SH-SY5Y (cell line): ENCODE data around the gene PDXP.

Experiments
- GATA2 ChIP-seq: IDR thresholded peaks from 2 replicates; pipeline ENCODE4 v1.6.1; 2011; ENCODE audit warnings: mild to moderate bottlenecking, low read depth, low read length
- GATA3 ChIP-seq: IDR thresholded peaks from 2 replicates; pipeline ENCODE4 v1.6.1; 2011; ENCODE audit warnings: low read depth, mild to moderate bottlenecking, low read length, moderate library complexity

The PDXP gene

DNA sequence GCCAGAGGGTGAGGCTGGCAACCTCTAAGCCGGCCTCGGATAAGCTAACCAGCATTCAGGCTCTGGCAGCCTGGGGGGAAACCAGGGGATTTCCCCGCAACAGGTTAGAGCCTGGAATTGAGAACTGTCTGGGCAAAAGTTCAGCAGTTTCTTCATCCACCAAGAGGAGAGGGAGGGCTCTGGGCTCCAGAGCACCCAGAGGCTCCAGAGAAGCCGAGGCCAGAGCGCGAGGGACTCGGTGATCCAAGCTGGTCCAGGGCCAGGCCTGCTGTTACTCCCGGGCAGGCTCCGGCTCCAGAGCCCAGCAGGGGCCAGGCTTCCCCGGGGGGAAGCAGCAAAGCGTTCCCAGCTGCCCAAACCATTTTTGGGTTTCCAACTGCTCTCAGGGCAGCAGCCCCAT, 32.4 kb upstream of the PDXP start:
- no peak for TF ChIP-seq GATA2
- TF ChIP-seq GATA3 = no peak

DNA sequence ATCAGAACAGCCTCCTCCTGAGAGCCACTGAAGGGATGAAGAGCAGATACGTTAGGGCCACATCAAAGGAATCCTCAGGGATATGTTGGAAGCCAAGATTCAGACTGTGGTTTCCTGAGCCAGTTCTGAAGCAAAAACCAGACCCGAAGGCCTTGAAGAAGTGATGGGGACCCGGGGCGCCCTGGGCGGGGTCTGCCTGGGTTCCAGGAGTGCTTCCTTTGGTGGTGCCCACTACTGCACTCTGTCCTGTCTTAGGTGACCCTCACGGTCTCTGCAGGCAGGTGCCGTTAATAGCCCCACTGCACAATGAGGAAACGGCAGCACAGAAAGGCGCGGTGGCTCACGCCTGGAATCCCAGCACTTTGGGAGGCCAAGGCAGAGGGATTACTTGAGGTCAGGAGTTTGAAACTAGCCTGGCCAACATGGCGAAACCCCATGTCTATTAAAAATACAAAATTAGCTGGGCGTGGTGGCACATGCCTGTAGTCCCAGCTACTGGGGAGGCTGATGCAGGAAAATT, 31.9 kb upstream of the PDXP start:
- TF ChIP-seq GATA3 (no peak), GATA2 (no peak)

DNA sequence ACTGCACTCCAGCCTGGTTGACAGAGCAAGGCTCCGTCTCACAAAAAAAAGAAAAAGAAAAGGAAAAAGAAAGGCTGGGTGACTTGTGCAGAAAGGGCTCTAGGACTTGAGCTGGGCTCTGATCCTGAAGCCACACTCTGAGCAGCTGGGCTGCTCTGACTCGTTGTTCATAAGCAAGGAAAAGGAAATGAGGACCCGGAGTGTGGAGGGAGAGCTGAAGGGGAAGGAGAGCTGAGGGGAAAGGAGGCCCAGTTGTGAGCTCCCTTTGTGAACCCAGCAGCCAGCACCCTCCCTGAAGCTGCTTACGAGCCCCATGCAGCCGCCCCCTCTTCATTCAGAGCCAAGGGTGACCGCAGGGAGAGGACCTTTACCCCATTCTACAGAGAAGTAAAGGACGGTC, 31.4 kb upstream of the PDXP start:
- TF ChIP-seq GATA2 = no peak
- no peak for TF ChIP-seq GATA3

DNA sequence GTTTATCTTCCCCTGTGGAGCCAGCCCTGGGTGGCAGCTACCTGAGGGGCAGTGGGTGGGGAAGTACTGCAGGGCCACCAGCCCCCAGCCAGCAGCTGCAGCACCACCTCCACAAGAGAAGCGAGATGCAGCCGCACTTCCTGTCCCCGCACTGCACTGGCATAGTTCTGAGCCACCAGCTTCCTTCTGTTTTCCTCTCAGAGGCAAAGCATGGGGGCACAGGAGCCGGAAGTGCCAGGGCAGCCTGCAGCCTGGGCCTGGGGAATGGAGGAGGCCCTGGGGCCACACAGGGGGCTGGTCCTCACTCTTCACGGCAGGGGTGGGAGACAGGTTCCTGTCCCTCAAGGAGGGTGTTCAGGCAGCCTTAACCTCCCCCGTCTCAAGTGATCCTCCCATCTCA, 31.0 kb upstream of the PDXP start:
- TF ChIP-seq GATA2 (no peak), GATA3 (no peak)

DNA sequence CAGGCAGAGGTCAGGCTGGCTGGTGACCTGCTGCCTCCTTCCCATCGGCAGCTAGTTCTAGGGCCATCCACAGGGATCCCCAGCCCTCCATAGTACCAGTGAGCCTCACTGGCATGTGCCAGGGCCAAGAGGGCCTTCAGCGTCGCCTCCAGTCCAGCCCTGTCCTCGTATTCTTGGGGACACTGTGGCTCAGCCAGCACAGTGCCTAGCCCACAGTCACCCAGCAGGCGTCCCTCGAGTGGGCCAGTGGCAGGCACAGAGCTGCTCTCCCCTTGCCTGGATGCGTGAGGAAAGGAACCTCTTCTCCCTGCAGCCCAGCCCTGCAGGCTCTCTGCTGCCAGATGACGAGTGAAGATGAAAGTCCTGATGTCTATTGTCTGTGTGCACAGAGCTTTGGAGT, 29.7 kb upstream of the PDXP start:
- TF ChIP-seq GATA2 (no peak), GATA3 (no peak)

DNA sequence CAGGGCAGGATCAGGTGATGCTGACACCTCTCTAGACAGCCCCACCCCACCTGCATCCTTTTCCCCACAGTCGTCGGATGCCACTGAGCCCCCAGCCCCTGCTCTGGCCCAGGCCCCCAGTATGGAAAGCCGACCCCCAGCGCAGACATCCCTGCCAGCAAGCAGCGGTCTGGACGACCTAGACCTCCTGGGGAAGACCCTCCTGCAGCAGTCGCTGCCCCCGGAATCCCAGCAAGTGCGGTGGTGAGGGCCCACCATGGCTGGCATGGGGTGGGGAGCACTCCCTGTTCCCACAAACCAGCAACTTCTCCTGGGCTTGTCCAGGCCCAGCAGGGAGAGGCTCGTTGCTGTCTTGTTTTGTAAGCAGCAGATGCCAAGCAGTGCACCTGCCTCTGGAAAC, 28.6 kb upstream of the PDXP start:
- TF ChIP-seq GATA2 (no peak), GATA3 (no peak)

DNA sequence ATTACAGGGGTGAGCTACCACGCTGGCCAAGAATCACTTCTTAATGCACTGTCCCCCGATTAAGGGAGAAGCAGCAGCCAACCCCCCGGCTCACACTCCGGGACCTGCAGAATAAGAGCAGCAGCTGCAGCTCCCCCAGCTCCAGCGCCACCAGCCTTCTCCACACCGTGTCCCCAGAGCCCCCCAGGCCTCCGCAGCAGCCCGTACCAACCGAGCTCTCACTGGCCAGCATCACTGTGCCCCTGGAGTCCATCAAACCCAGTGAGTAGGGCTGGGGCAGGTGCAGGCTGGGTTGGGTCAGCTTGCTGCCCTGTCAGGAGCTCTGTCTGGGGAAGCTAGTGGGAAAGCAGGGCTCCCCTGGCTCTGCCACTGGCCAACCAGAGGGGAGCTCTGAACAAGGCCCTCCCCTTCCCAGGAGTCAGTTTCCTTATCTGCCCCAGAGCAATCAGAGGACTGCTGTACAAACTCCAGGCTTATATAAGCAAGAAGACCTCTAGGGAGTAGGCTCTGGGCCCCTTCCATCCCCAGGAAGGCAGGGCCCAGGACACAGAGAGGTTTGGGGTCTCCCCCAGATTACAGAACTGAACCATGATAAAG, 27.6 kb upstream of the PDXP start:
- TF ChIP-seq GATA2 = no peak

DNA sequence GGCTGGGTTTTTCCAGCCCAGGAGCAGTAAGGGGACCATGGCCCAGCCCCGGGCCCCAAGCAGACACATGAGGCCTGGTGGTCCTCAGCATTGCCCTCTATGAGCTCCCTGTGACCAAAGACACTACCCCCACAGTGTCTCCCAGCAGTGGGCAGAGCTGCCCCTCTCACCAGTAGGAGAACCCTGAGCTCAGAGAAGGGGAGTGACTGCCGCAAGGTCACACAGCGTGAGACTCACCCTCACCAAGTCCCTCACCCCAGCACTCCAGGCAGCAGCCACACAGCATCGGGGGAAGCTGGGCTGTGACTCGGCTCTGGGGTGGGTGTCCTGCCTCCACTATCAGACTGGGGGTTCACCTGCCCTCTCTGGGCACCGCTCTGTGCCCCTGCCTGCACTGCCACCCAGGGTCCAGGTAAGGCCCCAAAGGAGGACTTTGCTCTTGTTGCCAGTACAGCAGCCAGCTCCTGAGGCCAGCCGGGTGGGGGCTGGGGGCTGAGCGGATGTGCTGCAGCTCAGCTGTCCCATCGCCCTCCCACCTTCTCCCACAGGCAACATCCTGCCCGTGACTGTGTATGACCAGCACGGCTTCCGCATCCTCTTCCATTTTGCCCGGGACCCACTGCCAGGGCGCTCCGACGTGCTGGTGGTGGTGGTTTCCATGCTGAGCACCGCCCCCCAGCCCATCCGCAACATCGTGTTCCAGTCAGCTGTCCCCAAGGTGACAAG, 26.9 kb upstream of the PDXP start:
- no peak for TF ChIP-seq GATA2
- no peak for TF ChIP-seq GATA3

DNA sequence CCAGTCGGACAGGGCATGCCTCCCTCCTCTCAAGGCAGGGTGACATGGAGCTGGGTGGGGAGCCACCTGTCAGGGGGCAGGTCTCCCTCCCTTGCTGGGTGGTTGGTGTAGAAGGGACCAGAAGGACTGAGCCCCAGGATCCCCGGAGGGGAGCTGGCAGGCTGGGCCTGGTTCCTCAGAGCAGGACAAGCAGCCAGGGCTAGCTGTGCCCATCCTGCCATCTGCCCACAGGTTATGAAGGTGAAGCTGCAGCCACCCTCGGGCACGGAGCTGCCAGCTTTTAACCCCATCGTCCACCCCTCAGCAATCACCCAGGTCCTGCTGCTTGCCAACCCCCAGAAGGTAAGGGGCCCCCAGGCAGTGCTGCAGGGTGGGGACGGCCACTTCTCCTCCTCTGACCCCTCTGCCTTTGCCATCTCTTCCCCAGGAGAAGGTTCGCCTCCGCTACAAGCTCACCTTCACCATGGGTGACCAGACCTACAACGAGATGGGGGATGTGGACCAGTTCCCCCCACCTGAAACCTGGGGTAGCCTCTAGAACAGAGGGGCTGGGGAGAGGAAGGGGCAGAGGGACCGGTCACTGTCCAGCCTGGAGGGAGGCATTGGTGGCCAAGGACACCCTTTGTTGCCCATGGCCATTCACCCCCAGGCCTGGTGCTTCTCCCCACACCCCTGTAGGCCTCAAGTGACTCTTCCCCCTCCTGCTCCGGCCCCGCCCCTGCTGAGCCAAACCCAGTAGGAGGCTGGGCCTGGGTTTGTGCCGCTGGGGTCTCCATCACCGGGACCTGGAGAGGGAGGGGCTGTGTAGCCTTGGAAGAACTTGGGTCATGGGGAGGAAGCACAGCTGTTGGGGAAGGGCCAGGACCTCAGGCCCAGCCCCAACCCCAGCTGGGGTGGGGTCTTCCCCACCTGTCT, 26.1 kb upstream of the PDXP start:
- TF ChIP-seq GATA3 (no peak), GATA2 (no peak)

DNA sequence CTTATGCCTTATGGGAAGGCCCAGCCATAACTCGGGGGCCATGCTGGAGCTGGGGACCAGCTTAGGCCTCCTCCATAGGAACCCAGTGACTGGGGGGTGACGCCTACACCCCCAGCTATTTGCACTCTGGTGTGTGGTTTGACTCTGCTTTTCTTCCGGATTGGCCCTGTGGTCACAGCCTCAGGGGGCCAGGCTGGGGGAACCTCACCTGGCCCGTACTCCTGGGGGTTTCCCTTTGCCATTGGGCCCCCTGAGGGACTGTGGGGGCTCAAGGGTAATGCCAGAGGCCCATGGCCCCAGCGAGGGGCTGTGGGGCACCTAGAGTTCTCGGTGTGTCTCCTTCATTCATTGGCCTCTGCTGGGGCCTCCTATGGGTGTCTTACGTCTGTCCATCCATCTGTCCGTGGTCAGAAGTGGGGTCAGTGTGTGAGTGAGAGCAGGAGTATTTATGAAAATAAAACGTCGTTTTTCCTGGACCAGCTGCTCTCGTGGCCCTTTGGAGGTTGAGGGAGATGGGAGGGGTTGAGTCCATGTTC, 25.4 kb upstream of the PDXP start:
- TF ChIP-seq GATA3 (no peak), GATA2 (no peak)

DNA sequence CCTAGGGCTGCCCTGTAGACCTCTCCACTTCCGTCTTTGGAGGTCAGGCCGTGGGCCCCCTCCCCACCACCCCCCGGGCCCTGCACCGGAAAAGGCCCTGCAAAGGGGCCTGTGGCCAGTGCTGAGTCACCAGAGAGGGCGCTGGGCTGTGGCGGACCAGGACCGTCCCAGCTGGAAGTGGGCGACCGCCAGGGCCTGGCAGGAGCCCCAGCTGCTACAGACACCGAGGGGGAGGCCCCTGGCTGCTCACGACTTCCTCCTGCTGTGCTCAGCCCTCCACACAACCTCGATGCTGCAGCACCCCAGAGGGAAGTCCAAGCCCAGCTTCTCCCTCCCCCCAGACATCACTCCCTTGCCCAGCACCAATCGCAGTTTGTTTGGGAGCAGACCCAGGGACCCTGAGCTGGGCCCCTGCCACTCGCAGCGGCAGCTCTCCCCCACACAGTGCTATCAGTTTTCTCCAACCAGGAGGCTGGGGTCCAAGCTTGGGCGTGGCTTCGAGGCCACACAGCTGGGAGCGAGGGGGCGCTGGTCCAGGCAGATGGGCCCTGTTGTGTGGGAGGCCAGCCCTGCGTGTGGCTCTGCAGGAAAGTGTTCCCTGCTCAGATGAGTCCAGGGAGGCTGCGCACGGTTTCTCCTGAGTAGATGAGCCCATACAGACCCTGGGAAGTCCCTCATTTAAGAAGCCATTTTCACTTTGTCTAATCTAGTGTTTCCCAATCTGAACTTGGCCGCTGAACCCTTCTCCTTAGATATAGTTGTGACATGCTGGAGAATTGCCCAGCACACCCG, 24.7 kb upstream of the PDXP start:
- no peak for TF ChIP-seq GATA3
- no peak for TF ChIP-seq GATA2

DNA sequence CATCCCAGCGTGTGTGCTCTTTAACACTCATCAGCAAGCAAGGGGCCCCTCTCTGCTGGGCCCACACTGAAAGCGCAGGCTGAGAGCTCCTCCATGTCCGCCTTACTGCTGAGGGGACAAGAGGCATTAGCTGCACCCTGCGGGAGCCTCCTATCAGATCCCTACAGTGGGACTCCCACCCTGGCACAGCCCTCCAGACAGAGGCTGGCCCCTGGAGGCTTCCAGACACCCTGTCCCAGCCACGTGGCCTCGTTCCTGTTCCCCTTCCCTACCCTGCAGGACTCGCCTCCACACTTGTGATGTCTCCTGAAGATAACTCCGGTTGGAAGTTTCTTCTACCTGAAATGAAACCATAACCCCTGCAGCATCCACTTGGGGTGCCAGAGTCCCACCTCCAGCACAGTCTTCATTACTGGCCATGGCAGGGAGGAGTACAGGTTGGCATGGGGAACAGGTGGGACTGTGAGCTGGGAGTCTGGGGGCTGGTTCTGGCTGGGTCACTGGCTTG, 24.1 kb upstream of the PDXP start:
- TF ChIP-seq GATA3 (no peak), GATA2 (peak; percentile 42)

DNA sequence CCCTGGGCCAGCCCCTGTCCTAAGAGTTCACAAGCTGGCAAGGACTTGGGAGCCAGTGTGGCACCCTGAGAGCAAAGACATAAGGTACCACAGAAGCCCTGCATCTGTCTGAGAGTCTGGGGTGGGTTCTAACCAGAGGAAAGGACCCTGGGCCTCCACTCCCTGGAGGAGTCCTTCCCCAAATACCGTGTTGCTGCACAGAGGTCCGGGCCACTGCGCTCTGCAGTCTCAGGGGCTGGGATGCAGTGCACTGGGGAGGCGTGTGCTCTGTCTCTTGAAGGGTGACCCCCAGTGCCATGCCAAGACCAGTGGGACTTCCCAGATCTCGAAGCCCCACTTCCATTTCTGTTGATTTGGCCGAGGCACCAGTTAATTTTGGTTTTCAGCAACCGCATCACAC, 23.4 kb upstream of the PDXP start:
- TF ChIP-seq GATA3 = no peak

DNA sequence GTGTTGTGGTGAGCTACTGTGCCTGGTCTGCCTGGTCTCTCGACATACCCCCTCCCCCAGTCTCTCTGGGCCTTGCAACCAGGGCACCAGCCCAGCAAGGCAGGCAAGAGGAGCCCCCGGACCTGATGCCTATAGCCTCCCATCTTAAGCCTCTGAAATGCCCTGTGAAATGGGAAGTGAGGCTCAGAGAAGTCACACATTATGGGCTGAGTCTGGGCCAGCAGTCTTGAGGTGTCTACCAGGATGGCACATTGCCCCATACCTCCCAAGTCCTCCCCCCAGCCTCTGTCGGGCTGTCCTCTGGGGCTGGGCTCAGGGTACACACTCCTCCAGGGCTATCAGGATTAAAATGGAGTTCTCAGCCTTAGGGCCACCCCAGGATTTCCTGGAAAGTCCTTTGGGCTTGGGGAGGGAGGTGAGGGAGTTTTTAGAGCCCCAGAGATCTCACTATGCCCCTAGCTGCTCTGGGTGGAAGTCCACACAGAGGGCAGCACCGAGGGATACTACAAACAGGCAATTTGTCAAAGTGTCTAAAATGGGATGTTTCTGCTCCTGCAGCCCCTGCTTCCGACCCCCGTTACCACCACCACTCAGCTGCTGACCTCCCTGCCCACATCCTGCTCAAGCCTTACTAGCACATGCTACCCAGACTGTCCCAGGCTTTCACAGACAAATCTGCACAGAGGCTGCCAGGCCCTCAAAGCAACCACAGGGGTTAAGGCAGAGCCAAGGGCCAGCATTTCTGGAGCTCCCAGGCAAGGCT, 22.2 kb upstream of the PDXP start:
- no peak for TF ChIP-seq GATA2
- TF ChIP-seq GATA3 = no peak
